ENCODE data around the gene SZRD1.

- no peak for TF ChIP-seq ZBTB1 (CRISPR knock-in tag; IDR thresholded peaks at IDR 0.05; ENCODE audit: borderline replicate concordance, low read depth)
- no peak for TF ChIP-seq TRIM24 (IDR thresholded peaks at IDR 0.05)
- no peak for TF ChIP-seq FOXP1 (CRISPR knock-in tag; IDR thresholded peaks at IDR 0.05)
- TF ChIP-seq HOXB6 (CRISPR knock-in tag; IDR thresholded peaks at IDR 0.05; ENCODE audit: borderline replicate concordance), result no peak
- no peak for TF ChIP-seq ZZZ3 (IDR thresholded peaks at IDR 0.05)
- no peak for TF ChIP-seq FOXA1 (IDR thresholded peaks at IDR 0.05; ENCODE audit: borderline replicate concordance)
- TF ChIP-seq ZBTB7A (IDR thresholded peaks at IDR 0.05; ENCODE audit: borderline replicate concordance, control insufficient read depth, low read depth, low read length), result no peak
These were observed 48.5 kb upstream of the SZRD1 start for GRCh38 chr1:16318555-16318954.
